ENCODE results near the gene SALL4.

- TF ChIP-seq CTCF (conservative IDR thresholded peaks at IDR 0.05; ENCODE audit: low read length) (no peak), EZH2phosphoT487 (IDR thresholded peaks at IDR 0.05; ENCODE audit: borderline replicate concordance) (no peak)
Measured at GRCh38 chr20:51745804-51746203, 56.5 kb downstream of the SALL4 start.
